Keratinocyte (primary cell): ENCODE measurements around the gene SEPTIN1. TPM values are rescaled to one million over a fixed set of nuclear protein-coding genes. Genes with fewer than 3 reads are reported as not detected.
A peak's percentile ranks its signal among the peaks of the same experiment; 100 is the strongest.

Experiments
- DNase-seq: peaks from one replicate; pipeline ENCODE4 v3.0.0-alpha.2; 2011; ENCODE audit warnings: low read depth, missing footprints, low spot score
- FAIRE-seq: peaks from 2 replicates; lab custom pipeline; 2011; peaks lifted over from hg19 to GRCh38; lab: Jason Lieb, UNC
- H2AFZ ChIP-seq: 2 replicates; pipeline ENCODE4 v1.6.0; 2012; ENCODE audit warnings: low read length, control low read depth, inconsistent platforms; ENCODE audit not compliant: control insufficient read depth
- H3K27ac ChIP-seq: 2 replicates; pipeline ENCODE4 v1.5.1; 2011; ENCODE audit warnings: low read length; ENCODE audit not compliant: control insufficient read depth, insufficient read depth
- H3K27me3 ChIP-seq: 3 replicates; pipeline ENCODE4 v1.6.0; 2011; ENCODE audit warnings: low read length; ENCODE audit not compliant: control insufficient read depth, insufficient read depth; ENCODE audit errors: extremely low read depth
- H3K36me3 ChIP-seq, 2 experiments: 2 replicates in 1 of 2; 3 replicates in 1 of 2; pipeline ENCODE4 v1.5.1; 2011; ENCODE audit warnings: low read length in 2 of 2, mild to moderate bottlenecking in 1 of 2; ENCODE audit not compliant: control insufficient read depth in 2 of 2, insufficient read depth in 2 of 2; ENCODE audit errors: extremely low read depth in 1 of 2
- H3K4me1 ChIP-seq: 3 replicates; pipeline ENCODE4 v1.5.1; 2011; ENCODE audit warnings: low read length; ENCODE audit not compliant: control insufficient read depth, insufficient read depth; ENCODE audit errors: extremely low read depth
- H3K4me2 ChIP-seq: 3 replicates; pipeline ENCODE4 v1.6.0; 2011; ENCODE audit warnings: low read depth, low read length; ENCODE audit not compliant: control insufficient read depth, insufficient read depth; ENCODE audit errors: extremely low read depth
- H3K4me3 ChIP-seq, 3 experiments: fragments of 200-600 bp in 1 of 3; sonication (generic) in 1 of 3; 2 replicates in 2 of 3; 3 replicates in 1 of 3; pipeline ENCODE4 v1.5.1; 2011 to 2016; ENCODE audit warnings: low read length in 3 of 3, mild to moderate bottlenecking in 3 of 3, control low read depth in 2 of 3, inconsistent platforms in 1 of 3, low read depth in 1 of 3, mixed read lengths in 1 of 3, mixed run types in 1 of 3, moderate library complexity in 1 of 3; ENCODE audit not compliant: control insufficient read depth in 2 of 3, insufficient read depth in 2 of 3; ENCODE audit errors: extremely low read depth in 1 of 3
- H3K79me2 ChIP-seq: 2 replicates; pipeline ENCODE4 v1.6.0; 2012; ENCODE audit warnings: low read length; ENCODE audit not compliant: control insufficient read depth, insufficient read depth
- H3K9ac ChIP-seq: 3 replicates; pipeline ENCODE4 v1.6.0; 2011; ENCODE audit warnings: low read length; ENCODE audit not compliant: control insufficient read depth, insufficient read depth; ENCODE audit errors: extremely low read depth
- H3K9me1 ChIP-seq: 3 replicates; pipeline ENCODE4 v1.6.0; 2011; ENCODE audit warnings: low read length; ENCODE audit not compliant: control insufficient read depth, insufficient read depth; ENCODE audit errors: extremely low read depth
- H3K9me3 ChIP-seq: 2 replicates; pipeline ENCODE4 v1.5.1; 2012; ENCODE audit warnings: low read depth, low read length; ENCODE audit not compliant: control insufficient read depth
- H4K20me1 ChIP-seq: 3 replicates; pipeline ENCODE4 v1.6.0; 2011; ENCODE audit warnings: low read length; ENCODE audit not compliant: control insufficient read depth, insufficient read depth; ENCODE audit errors: extremely low read depth
- EZH2 ChIP-seq: IDR thresholded peaks from one replicate; pipeline ENCODE4 v1.6.1; 2012; ENCODE audit warnings: inconsistent platforms, mild to moderate bottlenecking, low read length, moderate library complexity
- dilution Hi-C: fragments of 300-500 bp; cut with MboI; formaldehyde crosslinking; loops from one replicate; pipeline ENCODE4 v1.7.0; 2020; ENCODE audit warnings: low sequenced_read_pairs; ENCODE audit not compliant: extremely low pct_ligation_motif_present
- polyA plus RNA-seq, 5 experiments: library from polyadenylated mRNA; depleted of rRNA in 3 of 5; stranded (reverse) in 3 of 5; stranded (forward) in 1 of 5; unstranded in 1 of 5; fragments of >200 nt; gene quantifications; 1 replicate in 1 of 5; 2 replicates in 3 of 5; 3 replicates in 1 of 5; pipeline versions ENCODE4 v1.2.1 to v1.2.3, GENCODE V29; 2011 to 2012; ENCODE audit warnings: missing spikeins in 2 of 5, low read depth in 1 of 5, low replicate concordance in 1 of 5
- TF ChIP-seq, protein P1 (sequence below), 3 experiments: IDR thresholded peaks in 1 of 3; conservative IDR thresholded peaks in 1 of 3; optimal IDR thresholded peaks in 1 of 3; 2 replicates in 2 of 3; 3 replicates in 1 of 3; pipeline versions ENCODE3 to v1.5.1; 2011; ENCODE audit warnings: low read length in 3 of 3, mild to moderate bottlenecking in 3 of 3, moderate library complexity in 2 of 3, control low read depth in 1 of 3, inconsistent platforms in 1 of 3; ENCODE audit not compliant: insufficient read depth in 2 of 3; ENCODE audit errors: extremely low read depth in 1 of 3

Gene SEPTIN1
- polyA plus RNA-seq, 1 donor (not counting 4 experiments of a cell fraction or from before 2014, with no cell fraction given), result not detected

DNA sequence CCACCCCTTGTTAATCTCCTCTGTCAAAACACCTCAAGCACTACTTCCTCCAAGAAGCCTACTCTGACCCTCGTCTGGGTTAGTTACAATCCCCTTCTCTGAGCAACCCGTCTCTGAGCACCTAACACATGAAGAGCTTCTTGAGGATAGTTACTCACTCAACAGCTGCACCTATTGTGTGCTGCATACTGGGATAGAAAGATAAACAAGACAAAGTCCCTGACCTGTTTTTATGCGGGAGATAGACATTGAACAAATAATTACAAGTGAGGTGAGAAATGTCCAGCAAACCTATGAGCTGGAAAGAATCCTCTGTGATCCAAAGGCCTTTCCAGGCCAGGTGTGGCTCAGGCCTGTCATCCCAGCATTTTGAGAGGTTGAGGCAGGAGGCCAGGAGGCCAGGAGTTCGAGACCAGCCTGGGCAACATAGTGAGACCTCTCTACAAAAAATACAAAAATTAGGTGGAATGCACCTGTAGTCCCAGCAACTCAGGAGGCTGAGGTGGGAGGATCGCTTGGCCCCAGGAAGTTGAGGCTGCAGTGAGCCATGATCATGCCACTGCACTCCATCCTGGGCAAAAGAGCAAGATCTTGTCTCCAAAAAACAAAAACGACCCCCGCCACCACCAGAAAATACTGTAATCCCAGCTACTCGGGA lies 19.5 kb upstream of the SEPTIN1 start:
- Histone ChIP-seq H3K27ac (no peak overlapping the region), H3K9me3 (no peaks in the 10 kb centered on the region), H3K79me2 (no peaks in the 10 kb centered on the region), H3K9me1 (peaks cover 3% of the 10 kb centered on the region), H3K4me2 (no peak overlapping the region), H3K27me3 (no peaks in the 10 kb centered on the region), H4K20me1 (no peaks in the 10 kb centered on the region), H3K9ac (no peak overlapping the region), H3K4me1 (peaks cover 10% of the 10 kb centered on the region), H3K36me3 (peaks cover 0 to 3% of the 10 kb centered on the region in 2 experiments), H3K4me3 (no peak overlapping the region), H2AFZ (no peak overlapping the region)
- TF ChIP-seq, protein P1, sequence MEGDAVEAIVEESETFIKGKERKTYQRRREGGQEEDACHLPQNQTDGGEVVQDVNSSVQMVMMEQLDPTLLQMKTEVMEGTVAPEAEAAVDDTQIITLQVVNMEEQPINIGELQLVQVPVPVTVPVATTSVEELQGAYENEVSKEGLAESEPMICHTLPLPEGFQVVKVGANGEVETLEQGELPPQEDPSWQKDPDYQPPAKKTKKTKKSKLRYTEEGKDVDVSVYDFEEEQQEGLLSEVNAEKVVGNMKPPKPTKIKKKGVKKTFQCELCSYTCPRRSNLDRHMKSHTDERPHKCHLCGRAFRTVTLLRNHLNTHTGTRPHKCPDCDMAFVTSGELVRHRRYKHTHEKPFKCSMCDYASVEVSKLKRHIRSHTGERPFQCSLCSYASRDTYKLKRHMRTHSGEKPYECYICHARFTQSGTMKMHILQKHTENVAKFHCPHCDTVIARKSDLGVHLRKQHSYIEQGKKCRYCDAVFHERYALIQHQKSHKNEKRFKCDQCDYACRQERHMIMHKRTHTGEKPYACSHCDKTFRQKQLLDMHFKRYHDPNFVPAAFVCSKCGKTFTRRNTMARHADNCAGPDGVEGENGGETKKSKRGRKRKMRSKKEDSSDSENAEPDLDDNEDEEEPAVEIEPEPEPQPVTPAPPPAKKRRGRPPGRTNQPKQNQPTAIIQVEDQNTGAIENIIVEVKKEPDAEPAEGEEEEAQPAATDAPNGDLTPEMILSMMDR (optimal IDR thresholded peaks at IDR 0.05 in 1 of 3, IDR thresholded peaks at IDR 0.05 in 1 of 3, conservative IDR thresholded peaks at IDR 0.05 in 1 of 3; ENCODE audit: extremely low read depth in 1 of 3, insufficient read depth in 2 of 3, low read length in 3 of 3), result no peak
- TF ChIP-seq EZH2, result no peak
- FAIRE-seq (no peak), DNase-seq (no peak)
- dilution Hi-C loops, result no loop called here

DNA sequence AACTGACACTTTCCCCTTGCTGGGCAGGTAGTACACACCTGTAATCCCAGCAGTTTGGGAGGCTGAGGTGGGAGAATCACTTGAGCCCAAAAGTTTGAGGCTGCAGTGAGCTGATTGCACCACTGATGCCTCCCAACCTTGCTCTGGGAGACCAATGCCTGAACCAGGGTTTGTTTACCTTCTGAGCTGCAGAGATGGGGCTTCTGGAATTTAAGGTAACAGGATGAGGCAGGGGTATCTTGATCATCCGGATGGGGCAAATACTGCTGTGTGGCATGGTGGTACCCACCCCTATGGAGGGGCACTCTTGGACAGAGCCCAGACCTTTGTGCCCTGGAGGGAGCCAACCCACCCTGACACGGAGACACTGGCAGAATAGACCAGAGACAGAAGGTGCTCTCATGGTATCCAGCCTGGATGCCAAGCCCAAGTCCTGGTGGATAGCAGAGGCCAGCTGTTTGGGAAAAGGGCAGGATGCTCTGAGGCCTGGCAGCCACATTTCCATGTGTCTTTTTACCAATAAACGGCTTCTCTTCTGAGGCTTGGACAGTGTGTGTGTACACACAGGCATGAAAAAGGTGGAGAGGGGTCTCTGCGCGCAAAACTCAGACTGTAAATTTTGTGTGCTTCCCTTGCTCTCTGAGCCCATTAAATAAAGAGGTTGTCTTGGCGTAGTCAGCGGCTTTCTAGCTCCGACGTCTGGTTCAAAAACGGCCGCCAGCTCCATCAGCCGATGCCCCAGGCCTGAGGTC lies 17.2 kb upstream of the SEPTIN1 start:
- Histone ChIP-seq H3K9me1 (no peaks in the 10 kb centered on the region), H3K9me3 (no peaks in the 10 kb centered on the region), H3K4me2 (peak overlapping the region; percentile 91), H3K9ac (peak overlapping the region; percentile 82), H3K27ac (peak overlapping the region; percentile 71), H3K4me1 (peaks cover 12% of the 10 kb centered on the region), H3K4me3 (peak overlapping the region; percentile 44 to 83 (median 79)), H2AFZ (peak overlapping the region; percentile 92), H3K36me3 (peaks cover 0 to 3% of the 10 kb centered on the region in 2 experiments), H3K27me3 (no peaks in the 10 kb centered on the region), H4K20me1 (no peaks in the 10 kb centered on the region), H3K79me2 (peaks cover 4% of the 10 kb centered on the region)
- no peak for DNase-seq
- no peak for FAIRE-seq
- no peak for TF ChIP-seq EZH2
- TF ChIP-seq, protein P1 (optimal IDR thresholded peaks at IDR 0.05 in 1 of 3, IDR thresholded peaks at IDR 0.05 in 1 of 3, conservative IDR thresholded peaks at IDR 0.05 in 1 of 3; ENCODE audit: extremely low read depth in 1 of 3, insufficient read depth in 2 of 3, low read length in 3 of 3), result no peak
- dilution Hi-C loops, result no loop called here
